CD4-positive, alpha-beta T cell treated with Interleukin-4 for 4 hours (primary cell): Measurements from ENCODE around the gene INAVA.

Experiments used
- DNase-seq: peaks from one replicate; pipeline ENCODE4 v3.0.0-alpha.2; 2020

The INAVA gene

DNA sequence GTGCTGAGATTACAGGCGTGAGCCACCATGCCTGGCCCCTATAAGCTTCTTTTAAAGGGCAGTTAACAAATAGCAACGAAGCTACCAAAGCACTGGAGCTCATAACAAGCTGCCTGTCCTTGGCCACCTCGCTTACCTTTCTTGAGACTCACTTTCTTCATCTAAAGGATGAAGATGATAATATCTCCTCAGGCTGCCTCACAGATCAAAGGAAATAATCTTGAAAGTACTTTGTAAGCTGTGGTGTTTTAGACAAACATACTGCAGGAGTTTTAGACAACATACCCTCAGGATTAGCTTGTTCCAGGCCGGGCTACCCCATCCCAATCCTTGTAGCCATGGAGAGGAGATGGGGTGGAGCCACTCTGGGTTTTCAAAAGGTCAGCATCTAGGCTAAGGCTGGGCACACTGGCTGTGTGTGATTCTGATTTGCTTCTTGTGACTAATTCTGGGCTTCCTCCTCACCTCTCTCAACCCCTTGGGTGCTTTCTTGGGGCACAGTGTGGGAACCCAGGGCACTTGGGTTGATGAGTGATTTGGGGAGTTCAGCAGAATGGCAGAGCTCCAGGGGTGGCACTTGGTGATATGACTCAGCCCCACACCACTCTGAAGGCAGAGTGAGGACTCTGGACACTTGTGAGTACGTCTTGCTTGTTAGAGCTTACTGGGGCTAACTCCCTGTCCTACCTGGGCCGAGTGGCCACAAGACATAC lies 16.7 kb upstream of the INAVA start:
- peak; percentile 76 for DNase-seq

DNA sequence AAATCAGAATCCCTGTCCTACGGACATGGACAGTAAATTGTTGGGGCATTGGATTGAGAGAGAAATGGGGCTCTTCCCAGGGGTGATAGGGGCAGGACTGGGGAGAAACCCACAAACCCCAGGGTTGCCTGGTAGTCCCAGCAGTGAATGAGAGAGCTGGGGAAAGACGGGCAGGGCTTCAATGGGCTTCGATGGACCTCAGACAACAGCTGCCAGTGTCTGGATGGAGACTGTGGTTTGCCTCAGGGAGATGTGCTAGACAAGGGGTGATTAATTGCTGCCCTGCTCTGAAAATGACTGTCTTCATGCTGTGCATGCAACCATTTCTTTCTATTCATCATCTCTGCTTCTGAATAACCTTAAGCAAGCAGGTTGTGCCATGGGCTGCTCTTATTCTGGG lies 14.5 kb upstream of the INAVA start:
- DNase-seq: peak; percentile 49

DNA sequence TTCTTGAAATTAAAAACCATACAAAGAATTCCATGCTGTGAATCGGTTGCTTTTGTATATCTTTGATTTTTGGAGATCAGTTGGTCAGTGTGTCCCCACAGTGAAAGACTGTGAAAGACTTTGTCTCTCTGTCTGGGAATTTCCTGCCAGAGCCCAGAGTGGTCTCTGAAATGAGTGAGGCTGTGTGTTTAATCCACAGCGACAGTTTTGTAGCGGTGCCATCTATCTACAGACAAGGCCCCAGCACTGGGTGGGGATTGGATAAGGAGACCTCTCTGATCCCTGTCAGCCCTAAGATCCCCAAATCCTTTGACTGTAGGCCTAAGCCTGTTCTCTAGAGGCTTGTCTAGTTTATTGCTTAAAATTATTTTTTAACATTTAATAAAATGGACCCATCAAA lies 11.6 kb upstream of the INAVA start:
- no peak for DNase-seq

DNA sequence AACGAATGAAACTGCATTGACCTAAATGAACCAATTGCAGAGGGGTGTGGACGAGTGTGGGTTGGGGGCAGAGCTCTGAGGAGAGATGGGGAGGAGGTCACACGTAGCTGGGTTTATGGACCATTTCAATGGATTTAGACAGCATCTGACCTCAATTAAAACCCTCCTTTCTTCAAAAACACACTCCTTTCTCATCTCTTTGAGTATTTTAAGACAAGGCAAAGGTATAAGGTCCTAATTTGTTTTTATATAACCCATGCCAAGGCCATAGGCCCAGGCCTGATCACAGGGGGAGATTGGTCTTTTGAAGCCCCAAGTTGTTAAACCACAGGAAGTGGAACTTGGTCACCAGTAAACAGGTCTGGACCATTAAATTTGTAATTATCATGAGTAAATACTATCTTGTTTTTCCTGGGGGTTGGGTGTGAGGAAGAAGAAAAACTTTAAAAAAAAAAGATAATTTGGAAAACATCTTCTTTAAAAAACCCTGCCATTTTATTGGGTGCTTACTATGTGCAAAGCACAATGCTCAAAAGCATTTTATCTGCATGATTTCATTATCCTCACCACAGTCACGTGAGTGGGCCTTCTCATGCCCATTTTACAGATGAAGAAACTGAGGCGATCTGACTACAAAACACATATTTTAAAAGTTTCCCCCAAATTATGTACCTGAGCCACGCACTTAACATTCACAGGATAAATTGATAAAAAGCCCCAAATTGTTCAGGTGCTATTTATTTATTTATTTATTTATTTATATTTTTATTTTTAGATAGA lies 8.9 kb upstream of the INAVA start:
- no peak for DNase-seq

DNA sequence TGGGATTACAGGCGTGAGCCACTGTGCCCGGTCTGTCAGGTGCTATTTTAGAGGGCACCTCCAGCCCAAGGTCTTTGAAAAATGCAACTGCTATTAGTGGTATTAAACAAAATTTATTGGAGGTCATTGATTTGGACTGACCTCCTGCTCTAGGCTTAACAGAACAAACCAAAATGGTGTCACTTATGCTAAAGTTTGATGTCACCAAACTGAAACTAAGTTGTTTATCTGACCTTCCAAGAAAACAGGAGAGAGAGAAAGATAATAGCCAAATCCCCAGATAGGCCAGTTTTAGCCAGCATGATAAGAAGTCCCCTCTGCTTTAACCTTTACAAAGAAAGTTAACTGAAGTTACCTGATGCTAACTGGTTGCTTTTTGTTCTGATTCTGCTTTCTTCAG lies 8.1 kb upstream of the INAVA start:
- DNase-seq: no peak

DNA sequence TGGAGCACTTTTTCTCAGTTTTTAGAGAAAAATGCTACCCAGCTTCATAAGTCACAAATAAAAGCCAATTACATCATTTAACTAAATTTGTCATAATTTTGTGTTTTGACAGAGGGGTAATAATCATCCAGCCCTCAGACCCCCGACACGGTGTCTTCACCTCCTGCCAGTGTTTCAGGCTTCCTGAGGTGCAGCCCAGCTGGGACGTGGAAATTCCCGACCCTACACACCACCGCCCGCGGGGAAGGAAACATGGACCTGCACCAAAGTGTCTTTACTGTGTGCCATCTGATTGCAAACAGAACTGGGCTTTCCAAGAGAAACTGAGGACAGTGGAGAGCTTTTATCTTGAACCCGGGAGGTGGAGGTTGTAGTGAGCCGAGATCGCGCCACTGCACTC lies 7.7 kb upstream of the INAVA start:
- no peak for DNase-seq

DNA sequence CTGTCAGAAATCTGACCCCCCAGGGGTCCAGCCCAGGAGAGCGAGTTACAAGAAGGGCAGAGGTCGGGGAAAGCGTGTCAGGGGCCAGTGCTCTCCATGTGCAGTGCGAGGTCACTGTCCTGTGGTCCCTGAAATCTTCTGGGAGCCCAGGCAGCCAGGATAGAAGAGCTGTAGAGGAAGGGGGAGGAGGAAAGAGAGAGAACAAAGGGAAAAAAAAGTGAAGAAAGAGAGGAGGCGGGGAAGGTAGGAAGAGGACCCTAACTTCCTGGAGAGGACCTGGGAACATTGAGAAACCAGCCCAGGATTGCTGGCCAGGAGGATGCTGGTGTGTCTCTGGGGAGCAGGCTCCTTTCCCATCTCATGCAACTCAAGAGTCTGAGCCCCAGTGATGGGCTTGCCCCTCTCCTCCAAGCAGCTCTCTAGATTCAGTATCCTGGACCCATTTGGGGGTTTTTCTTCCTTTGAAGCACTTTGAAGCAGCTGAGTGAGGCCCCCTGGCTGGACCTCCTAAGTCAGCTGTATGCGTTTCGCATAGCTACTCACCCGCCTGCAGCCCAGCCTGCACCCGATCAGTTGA lies 6.8 kb upstream of the INAVA start:
- no peak for DNase-seq

DNA sequence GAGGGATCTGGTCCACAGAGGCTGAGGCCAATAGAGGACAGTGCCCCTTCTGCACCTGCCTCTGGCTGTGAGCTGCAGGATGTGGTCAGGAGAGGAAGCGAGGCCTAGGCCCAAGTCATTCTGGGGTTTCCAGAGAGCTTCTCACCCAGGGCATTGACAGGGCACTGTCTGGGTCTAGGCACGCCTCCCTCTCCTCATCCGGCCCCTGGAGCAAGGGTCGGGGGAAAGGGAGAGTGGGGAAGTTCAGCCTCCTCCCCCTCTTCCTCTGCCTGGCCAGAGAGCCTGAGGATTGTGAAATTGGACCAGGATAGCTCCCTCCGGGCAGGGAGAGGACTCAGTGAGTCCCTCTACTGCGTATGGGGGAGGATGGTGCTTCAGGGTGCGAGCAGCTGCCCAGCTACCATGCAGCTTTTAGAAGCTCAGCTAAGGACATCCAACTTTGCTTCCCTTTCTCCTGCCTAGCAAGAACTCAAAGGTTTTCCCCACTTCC lies 6.3 kb upstream of the INAVA start:
- DNase-seq: peak; percentile 69

DNA sequence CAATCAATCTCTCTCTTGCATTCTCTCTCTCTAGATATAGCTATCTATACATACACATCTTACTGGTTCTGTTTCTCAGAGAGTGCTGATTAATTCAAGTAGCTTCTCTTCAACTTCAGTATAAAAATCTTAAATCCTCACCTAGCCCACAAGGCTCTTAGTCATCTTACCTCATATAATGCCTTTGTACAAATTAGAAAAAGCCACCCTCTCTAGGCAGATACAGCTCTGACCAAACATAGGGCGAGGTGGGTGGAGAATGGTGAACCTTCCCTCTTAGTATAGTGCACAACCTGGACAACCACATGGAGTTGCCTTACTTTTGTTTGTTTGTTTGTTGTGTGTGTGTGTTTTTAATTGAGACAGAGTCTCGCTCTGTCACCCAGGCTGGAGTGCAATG lies 5.1 kb upstream of the INAVA start:
- peak; percentile 52 for DNase-seq

DNA sequence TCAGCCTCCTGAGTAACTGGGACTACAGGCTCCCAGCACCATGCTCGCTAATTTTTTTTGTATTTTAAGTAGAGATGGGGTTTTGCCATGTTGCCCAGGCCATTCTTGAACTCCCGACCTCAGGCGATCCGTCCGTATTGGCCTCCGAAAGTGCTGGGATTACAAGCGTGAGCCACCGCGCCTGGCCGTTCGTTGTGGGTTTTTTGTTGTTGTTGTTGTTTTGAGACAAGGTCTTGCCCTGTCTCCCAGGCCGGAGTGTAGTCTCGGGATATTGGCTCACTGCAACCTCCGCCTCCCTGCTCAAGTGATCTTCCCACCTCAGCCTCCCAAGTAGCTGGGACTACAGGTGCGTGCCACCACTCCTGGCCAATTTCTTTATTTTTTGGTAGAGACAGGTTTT lies 4.7 kb upstream of the INAVA start:
- DNase-seq: no peak

DNA sequence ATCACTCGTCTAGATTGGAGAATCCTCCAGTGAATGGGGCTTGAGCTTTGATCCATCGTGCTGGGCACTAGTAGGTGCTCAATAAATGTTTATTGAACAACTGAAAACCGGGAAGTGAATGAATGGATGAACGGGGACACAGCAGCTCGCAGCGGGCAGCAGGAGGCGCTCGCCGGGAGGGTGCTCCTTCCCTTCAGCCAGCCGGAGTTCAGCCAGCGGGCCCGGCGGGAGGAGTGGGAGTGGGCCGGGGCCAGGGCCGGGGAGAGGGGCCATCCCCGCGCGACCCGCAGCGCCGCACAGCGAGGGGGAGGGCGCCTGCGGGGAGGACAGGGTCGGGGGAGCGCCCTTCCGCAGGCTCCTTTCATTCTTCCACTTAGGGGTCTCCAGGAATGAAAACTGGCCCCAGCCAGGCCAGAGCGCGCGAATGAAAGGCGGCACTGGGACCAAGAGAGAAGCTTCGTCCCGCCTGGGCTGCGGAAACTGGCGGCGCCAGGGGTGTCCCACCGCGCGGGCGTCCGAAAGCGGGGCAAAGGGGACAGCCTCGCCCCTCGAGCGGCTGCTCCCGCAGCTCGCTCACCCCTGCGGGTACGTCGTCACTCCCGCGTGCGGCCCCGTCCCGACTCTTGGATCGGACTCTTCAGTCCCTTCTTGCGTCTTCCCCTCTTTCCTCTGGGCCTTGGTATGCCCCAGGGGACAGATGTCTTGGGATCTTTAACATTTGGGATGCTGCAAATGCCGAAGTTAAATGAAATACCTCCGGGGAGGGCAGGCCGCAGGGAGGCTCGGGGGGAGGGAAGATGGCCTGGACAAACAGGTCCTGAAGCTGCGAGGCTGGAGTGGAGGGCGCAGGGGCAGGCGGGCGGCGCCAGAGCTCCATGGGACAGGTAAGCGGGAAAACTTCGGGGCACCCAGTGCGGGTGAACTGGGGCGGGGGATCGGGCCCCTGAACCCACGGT lies 3.6 kb upstream of the INAVA start:
- DNase-seq: no peak

DNA sequence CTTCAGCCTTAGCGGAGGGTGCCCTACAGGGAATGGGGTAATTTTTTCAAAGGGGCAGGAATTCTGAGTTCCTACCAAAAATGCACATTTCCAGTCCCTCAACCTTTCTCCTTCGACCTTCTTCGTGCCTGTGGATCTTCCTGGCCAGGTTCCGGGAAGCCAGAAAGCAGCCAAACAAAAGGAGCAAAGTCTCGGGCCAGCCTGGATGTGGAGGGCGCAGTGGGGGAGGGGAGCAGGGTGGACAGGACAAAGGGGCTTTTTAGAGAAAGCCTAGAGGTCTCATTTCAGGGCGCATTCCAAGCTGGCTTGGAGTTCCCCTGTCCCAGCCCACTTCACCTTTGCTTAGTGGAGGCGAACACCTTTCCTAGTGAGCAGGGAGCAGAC lies 2.9 kb upstream of the INAVA start:
- DNase-seq: no peak

DNA sequence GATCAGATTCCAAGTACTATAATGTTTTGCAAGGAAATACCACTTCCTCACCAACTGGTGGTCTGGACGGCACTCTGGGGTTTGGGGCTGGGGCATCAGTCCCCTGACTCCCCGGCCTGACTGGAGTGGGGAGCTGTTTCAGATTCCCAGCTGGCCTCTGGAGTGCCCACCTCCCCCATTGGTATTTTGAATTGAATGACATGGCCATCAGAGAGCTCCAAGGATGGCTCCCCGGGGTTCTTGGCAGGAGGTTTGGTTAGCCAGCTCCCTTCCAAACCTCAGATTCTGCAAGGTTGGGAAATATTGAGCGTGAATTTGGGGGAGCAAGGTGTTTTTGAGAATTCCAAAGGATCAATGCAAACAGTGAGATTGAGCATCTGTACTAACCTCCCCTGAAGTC lies 2.2 kb upstream of the INAVA start:
- DNase-seq: no peak

DNA sequence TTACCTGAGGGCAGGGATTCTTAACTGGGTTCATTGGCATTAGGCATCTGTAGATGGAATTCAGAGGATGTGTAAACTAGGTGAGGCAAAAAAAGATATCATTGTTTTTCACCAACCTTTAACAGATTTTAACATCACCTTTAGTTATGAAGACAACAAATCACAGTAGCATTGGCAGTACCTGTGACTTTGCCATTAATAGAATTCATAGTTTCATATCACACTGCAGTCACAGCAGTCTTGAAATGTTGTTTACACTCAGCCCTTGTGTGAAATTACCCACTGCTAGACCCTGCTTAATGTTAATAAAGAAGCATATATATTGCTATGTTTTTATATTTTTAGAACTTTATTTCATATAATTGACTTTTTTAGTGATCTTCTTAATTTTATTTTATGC lies 1.7 kb upstream of the INAVA start:
- DNase-seq: no peak

DNA sequence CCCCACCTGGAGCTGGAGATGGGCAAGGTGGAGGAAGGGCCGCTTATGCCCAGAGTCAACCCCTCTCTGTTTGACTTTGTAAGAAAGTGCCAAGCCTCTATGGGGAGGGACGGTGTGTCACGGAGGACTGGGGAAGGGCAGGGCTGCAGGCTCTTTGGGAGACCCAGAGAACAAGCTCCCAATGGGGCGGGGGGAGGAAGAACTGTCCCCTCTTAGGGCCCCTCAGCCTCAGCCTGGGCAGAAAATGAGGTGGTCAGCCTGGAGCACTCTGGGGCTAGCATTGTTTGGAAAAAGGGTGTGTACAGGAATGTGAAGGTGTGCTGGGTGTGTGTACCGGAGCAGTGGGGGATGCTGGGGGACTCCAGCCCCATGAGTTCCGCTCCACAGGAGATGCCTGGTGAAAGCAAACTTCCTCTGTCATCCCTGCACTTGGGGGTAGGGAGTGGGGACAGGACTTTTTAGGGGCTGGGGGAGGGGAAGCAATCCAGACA lies 1.2 kb upstream of the INAVA start:
- no peak for DNase-seq

DNA sequence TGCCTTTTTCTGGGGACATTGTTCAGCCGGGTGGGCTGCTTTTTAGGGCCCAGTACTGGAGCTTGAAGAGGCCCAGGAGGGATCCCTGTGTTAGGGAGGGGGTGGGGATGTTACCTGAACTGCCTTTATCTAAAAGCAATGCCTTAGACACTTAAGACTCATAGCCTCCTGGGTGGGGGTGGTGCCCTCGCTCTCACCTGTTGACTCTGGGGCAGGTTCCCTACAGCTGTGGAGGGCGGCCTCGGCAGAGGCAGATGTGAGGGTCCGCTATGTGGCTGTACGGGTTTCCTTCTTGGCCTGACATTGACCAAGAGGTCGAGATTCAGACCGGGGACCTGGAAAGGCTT lies 716 bp downstream of the INAVA start:
- DNase-seq: no peak

DNA sequence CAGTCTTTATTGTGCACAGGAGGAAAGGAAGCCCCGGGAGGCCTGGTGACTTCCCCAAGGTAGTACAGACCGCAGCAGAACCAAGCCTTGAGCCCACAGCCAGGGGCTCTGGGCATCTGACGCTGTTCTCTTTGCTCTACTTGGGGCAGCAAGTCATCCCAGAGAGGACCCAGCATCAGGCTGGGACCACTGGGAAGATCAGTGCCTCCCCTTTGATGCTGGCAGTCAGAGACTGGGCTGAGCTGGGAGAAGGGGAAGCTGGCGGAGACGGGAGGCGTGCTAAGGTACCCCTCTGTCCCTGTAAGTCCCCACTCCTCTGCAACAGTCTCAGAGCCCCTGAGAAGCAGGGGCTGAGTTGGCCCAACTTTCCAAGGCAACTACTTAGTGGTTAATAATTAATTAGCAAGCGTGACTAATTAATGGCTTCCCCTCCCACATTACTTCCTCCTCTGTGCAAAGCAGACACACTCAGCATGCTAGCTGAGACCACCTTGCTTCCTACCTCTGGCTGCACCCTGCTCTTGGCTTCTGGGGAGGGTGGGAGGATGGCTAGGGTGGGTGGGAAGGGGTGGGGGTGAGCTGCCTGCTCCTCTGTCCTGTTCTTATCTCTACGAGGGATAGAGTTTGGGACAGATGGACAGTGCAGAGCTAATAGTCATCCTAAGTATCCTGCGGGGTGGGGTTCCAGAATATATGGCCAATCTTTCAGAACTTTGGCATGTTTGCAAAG lies 1.3 kb downstream of the INAVA start:
- no peak for DNase-seq

DNA sequence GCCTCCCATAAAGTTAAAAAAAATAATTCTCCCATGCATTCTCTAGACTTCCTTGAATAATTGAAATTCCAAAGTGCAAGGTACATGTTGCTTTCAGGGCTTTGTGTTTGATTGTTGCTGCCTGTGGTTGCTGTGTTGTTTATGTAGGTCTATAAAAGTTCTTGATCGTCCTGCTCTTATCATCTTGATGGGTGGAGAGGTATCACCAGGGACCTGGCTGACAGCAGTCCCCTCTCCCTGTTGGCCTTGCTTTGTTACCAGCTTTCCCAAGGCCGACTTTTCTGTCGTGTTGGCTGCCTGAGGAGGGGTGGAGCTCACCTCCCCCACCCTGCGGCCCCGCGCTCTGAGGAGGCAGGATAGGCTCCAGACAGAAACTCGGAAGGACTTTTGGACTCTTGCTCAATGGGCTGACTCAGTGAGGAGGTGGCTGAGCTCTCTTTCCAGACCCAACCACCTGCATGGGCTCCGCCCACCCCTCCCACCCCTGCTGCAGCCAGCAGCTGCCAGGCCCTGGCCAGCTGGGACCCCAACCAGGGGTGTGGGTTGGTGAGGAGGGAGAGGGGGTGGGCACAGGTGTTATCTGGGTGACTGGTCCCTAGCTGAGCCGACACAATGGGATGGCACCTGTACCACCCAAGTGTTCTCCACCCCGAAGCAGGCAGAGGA lies 2.0 kb downstream of the INAVA start:
- no peak for DNase-seq

DNA sequence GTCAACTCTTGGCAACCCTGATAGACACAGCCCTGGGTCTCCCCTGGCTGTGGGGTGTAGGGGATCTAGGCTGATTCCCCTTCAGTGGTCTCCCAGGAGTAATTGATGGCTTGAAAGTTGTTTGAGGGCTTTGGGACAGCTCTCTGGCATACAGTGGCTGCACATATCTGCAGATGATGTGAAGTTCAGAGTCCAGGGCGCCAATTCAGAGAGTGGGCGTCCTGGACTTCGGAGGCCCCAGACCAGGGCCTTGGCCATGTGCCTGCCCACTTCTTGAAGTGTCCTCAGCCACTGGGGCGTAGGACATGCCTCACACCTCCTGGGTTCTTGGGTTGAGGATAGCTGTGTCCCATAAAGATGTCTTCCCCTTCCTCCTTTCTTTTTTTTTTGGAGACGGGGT lies 2.6 kb downstream of the INAVA start:
- DNase-seq: no peak

DNA sequence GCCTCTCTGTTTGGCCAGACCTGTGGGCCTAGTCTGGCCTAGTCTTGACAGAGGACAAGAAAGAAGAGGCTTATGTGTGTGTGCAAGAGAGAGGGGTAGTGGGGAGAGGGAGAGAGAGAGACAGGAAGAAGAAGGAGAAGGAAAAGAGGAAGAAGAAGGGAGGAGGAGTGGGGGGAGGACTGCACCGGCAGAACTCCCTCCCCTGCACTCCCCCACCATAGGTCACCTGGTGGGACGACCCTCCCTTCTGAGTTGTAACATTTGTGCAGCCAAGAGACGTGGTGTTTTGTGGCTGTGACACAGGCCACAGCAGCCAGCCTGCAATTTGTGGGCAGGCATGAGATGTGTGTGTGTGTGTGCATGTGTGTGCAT lies 4.3 kb downstream of the INAVA start:
- DNase-seq: no peak

DNA sequence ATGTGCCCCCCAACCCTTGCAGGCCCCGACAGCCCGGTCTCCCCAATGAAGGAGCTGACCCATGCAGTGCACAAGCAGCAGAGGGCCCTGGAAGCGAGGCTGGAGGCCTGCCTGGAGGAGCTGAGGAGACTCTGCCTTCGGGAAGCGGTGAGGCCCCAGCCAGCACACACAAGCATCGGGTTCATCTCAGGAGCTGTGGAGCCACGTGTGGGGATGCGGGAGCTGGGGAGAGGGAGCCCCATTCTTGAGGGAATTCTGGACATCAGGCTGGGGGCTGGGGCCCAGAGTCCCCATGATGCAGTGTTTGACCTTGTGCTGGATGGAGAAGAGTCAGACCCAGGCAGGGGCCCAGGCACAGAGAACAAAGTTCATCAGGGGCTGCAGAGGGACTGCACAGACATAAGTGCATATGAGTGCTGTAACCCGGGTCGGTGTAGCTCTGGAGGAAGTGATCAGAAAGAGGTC lies 4.8 kb downstream of the INAVA start:
- DNase-seq: no peak
